GM18873 (cell line): ENCODE results near the gene ZNF814.
A peak's percentile ranks its signal among the peaks of the same experiment; 100 is the strongest.
"Not testable (repeated sequence)": the region's sequence is repeated elsewhere in the genome, so short reads cannot be mapped to it uniquely, and the experiment has no call there.

ENCODE experiments used
- ATAC-seq: cut with Tn5 transposase; IDR thresholded peaks from one replicate; pipeline ENCODE4 v1.9.1; 2021; ENCODE audit warnings: mild to moderate bottlenecking, moderate library complexity, moderate number of reproducible peaks; ENCODE audit not compliant: unreplicated experiment, low FRiP score

The ZNF814 gene

GRCh38 chr19:57888560-57889231, at the start of gene ZNF814:
TSS of gene ZNF814 (minus strand) at chr19:57889037. CDS start at chr19:57888802, 235 bp downstream.
- peak; percentile 75 for ATAC-seq

- ATAC-seq = no peak
Measured at GRCh38 chr19:57935731-57936130, 46.9 kb upstream of the ZNF814 start.

- ATAC-seq = peak; percentile 50
Measured at GRCh38 chr19:57934820-57935665, 46.2 kb upstream of the ZNF814 start, which contains the start of gene ZNF418. TSS of gene ZNF418 (minus strand) at chr19:57935402. CDS start at chr19:57933822, 1,580 bp downstream.

- no peak for ATAC-seq
Measured at GRCh38 chr19:57927587-57927986, 38.8 kb upstream of the ZNF814 start.

GRCh38 chr19:57916168-57916995, 27.5 kb upstream of the ZNF814 start, which contains the start of gene ZNF417:
TSS of gene ZNF417 (minus strand) at chr19:57916592. CDS start at chr19:57916411, 181 bp downstream.
- ATAC-seq = peak; percentile 90

GRCh38 chr19:57914531-57914930, 25.7 kb upstream of the ZNF814 start:
- no peak for ATAC-seq

- ATAC-seq = no peak
Measured at GRCh38 chr19:57907394-57907793, 18.6 kb upstream of the ZNF814 start.

GRCh38 chr19:57905258-57905657, 16.4 kb upstream of the ZNF814 start:
- ATAC-seq = no peak

GRCh38 chr19:57903618-57904184, 14.9 kb upstream of the ZNF814 start:
- ATAC-seq = no peak

GRCh38 chr19:57900311-57900710, 11.5 kb upstream of the ZNF814 start:
- ATAC-seq = no peak

- ATAC-seq = not testable (repeated sequence)
Measured at GRCh38 chr19:57890706-57891105, 1.9 kb upstream of the ZNF814 start.

- ATAC-seq = no peak
Measured at GRCh38 chr19:57888107-57888559, 704 bp downstream of the ZNF814 start.

- ATAC-seq = no peak
Measured at GRCh38 chr19:57887195-57887941, 1.5 kb downstream of the ZNF814 start.

- no peak for ATAC-seq
Measured at GRCh38 chr19:57886046-57886445, 2.8 kb downstream of the ZNF814 start.

GRCh38 chr19:57873883-57874799, 14.7 kb downstream of the ZNF814 start:
- not testable (repeated sequence) for ATAC-seq

- ATAC-seq = no peak
Measured at GRCh38 chr19:57872450-57872849, 16.4 kb downstream of the ZNF814 start.

GRCh38 chr19:57870225-57870624, 18.6 kb downstream of the ZNF814 start:
- ATAC-seq = no peak

GRCh38 chr19:57869655-57870054, 19.2 kb downstream of the ZNF814 start:
- not testable (repeated sequence) for ATAC-seq
